Spleen (tissue), 11 donors: ENCODE results near the gene ARHGAP6. TPM values are rescaled to one million over a fixed set of nuclear protein-coding genes. Genes with fewer than 3 reads are reported as not detected.

Experiments used
- DNase-seq: peaks from one replicate; pipeline ENCODE4 v3.0.0-alpha.2; 2020
- H3K27ac ChIP-seq, 8 donors: fragments of 200-600 bp; sonication (generic) in 7 of 8; 1 replicate in 4 of 8; 2 replicates in 4 of 8; pipeline versions ENCODE4 v1.5.0 to v1.8.0; 2016 to 2021; ENCODE audit warnings: inconsistent platforms in 4 of 8, mild to moderate bottlenecking in 4 of 8, moderate library complexity in 1 of 8
- H3K27me3 ChIP-seq, 7 donors: fragments of 200-600 bp; sonication (generic) in 6 of 7; replicated peaks in 1 of 7; 1 replicate in 4 of 7; 2 replicates in 3 of 7; pipeline versions ENCODE4 v1.5.0 to v1.8.0; 2016 to 2021; ENCODE audit warnings: inconsistent platforms in 3 of 7, mild to moderate bottlenecking in 1 of 7
- H3K36me3 ChIP-seq, 6 donors: fragments of 200-600 bp; sonication (generic) in 5 of 6; 1 replicate in 4 of 6; 2 replicates in 2 of 6; pipeline versions ENCODE4 v1.5.0 to v1.8.0; 2016 to 2021; ENCODE audit warnings: inconsistent platforms in 2 of 6
- H3K4me1 ChIP-seq, 6 donors: fragments of 200-600 bp; sonication (generic) in 5 of 6; 1 replicate in 3 of 6; 2 replicates in 3 of 6; pipeline versions ENCODE4 v1.5.0 to v1.8.0; 2016 to 2021; ENCODE audit warnings: inconsistent platforms in 3 of 6
- H3K4me3 ChIP-seq, 8 donors: fragments of 200-600 bp; sonication (generic) in 7 of 8; 1 replicate in 4 of 8; 2 replicates in 4 of 8; pipeline versions ENCODE4 v1.5.0 to v1.8.0; 2016 to 2021; ENCODE audit warnings: inconsistent platforms in 4 of 8, mild to moderate bottlenecking in 4 of 8, moderate library complexity in 2 of 8
- H3K9me3 ChIP-seq, 8 donors: fragments of 200-600 bp; sonication (generic) in 7 of 8; 1 replicate in 4 of 8; 2 replicates in 4 of 8; pipeline versions ENCODE4 v1.5.0 to v1.8.0; 2016 to 2021; ENCODE audit warnings: inconsistent platforms in 4 of 8
- CTCF ChIP-seq, 11 experiments: fragments of 200-600 bp in 7 of 11; fragments of 450-650 bp in 4 of 11; sonication (generic) in 4 of 11; IDR thresholded peaks in 8 of 11; conservative IDR thresholded peaks in 3 of 11; 1 replicate in 7 of 11; 2 replicates in 4 of 11; pipeline versions ENCODE4 v1.4.0 to v1.8.0; 2016 to 2021; ENCODE audit warnings: antibody characterized with exemption in 11 of 11, inconsistent platforms in 4 of 11, mild to moderate bottlenecking in 1 of 11
- POLR2A ChIP-seq, 3 donors: fragments of 450-650 bp; IDR thresholded peaks; one replicate each; pipeline ENCODE4 v1.5.1; 2017; ENCODE audit warnings: antibody characterized with exemption in 3 of 3, mild to moderate bottlenecking in 1 of 3
- POLR2AphosphoS5 ChIP-seq, 3 donors: sonication (generic); formaldehyde crosslinking; IDR thresholded peaks; one replicate each; pipeline ENCODE4 v1.5.1; 2017; ENCODE audit warnings: antibody characterized with exemption in 3 of 3
- WGBS, 5 donors: extraction: QIAGEN DNeasy Blood & Tissue Kit in 3 of 5; methylation state at CpG; one replicate each; pipeline versions ENCODE4 v1.1.5 to v1.1.7; 2013 to 2018; 5-methylcytosine and 5-hydroxymethylcytosine counted together
- intact Hi-C: fragments of 100-400 bp; cut with DNase I; formaldehyde crosslinking; loops from one replicate; pipeline ENCODE4 v1.15.0; 2023; ENCODE audit warnings: low total_unique reads
- polyA plus RNA-seq, 3 donors: library from polyadenylated mRNA; stranded (reverse); fragments of 200-250 nt; gene quantifications; one replicate each; pipeline ENCODE4 v1.2.1, GENCODE V29; 2013
- total RNA-seq, 7 donors: library from RNA; depleted of rRNA in 3 of 7; stranded (reverse); fragments of >200 nt in 3 of 7; fragmentation: NEBNext Ultra II Directional in 4 of 7; extraction: Animal tissue kit (Norgen Biotek cat#: 25700) in 4 of 7; gene quantifications; one replicate each; pipeline versions ENCODE4 v1.1.0 to v1.2.1, GENCODE V29; 2016 to 2021
- donor health status: healthy with polysubstance abuse.
- donor health status: DM: no; HTN: no; CAD: no; lungs with moderate emphysema.
- donor health status: DM: no; HTN: no; CAD: no.
- donor health status: Bipolar disorder and iron deficiency.
- donor health status: healthy.
- donor health status: DM: no; HTN: no; CAD: no.
- donor health status: DM: yes; HTN: yes; CAD: no.

The ARHGAP6 gene
- total and polyA plus RNA-seq, 10 donors: 2.0 to 20.8 (median 12.7) TPM

GRCh38 chrX:11257711-11258110 is 408.0 kb downstream of the ARHGAP6 start:
- H3K27ac ChIP-seq: no peak overlapping the region
- intact Hi-C loops: no loop called here
- WGBS, 5 donors: 70 to 92% (median 77%) methylated on average over 2 of the region's 2 CpGs
- TF ChIP-seq POLR2AphosphoS5 (IDR thresholded peaks at IDR 0.05): no peak
- TF ChIP-seq POLR2A (IDR thresholded peaks at IDR 0.05): no peak
- no peak for TF ChIP-seq CTCF (IDR thresholded peaks at IDR 0.05 in 8 of 11, conservative IDR thresholded peaks at IDR 0.05 in 3 of 11)
- no peaks in the 10 kb centered on the region for H3K36me3 ChIP-seq
- no peaks in the 10 kb centered on the region for H3K9me3 ChIP-seq
- H3K4me3 ChIP-seq: no peak overlapping the region
- H3K4me1 ChIP-seq: no peaks in the 10 kb centered on the region
- no peak for DNase-seq
- peaks cover 0 to 5% (median 0%) of the 10 kb centered on the region in 7 donors for H3K27me3 ChIP-seq

- H3K36me3 ChIP-seq: no peaks in the 10 kb centered on the region
- H3K27ac ChIP-seq: no peak overlapping the region
- H3K9me3 ChIP-seq: no peaks in the 10 kb centered on the region
- H3K4me3 ChIP-seq: no peak overlapping the region
- intact Hi-C loops: no loop called here
- TF ChIP-seq CTCF (IDR thresholded peaks at IDR 0.05 in 8 of 11, conservative IDR thresholded peaks at IDR 0.05 in 3 of 11) (no peak), POLR2AphosphoS5 (IDR thresholded peaks at IDR 0.05) (no peak), POLR2A (IDR thresholded peaks at IDR 0.05) (no peak)
- H3K4me1 ChIP-seq: no peaks in the 10 kb centered on the region
- DNase-seq: no peak
- H3K27me3 ChIP-seq: peaks cover 0 to 5% (median 0%) of the 10 kb centered on the region in 7 donors
- 70 to 100% (median 88%) methylated on average over 2 of the region's 2 CpGs for WGBS, 5 donors
Measured at GRCh38 chrX:11257290-11257689, 408.4 kb downstream of the ARHGAP6 start.

- WGBS, 5 donors: 44 to 75% (median 65%) methylated on average over 5 of the region's 5 CpGs
- no peaks in the 10 kb centered on the region for H3K27me3 ChIP-seq
- no peak for DNase-seq
- H3K4me1 ChIP-seq: no peaks in the 10 kb centered on the region
- H3K9me3 ChIP-seq: no peaks in the 10 kb centered on the region
- intact Hi-C loops: no loop called here
- no peaks in the 10 kb centered on the region for H3K36me3 ChIP-seq
- TF ChIP-seq CTCF (IDR thresholded peaks at IDR 0.05 in 8 of 11, conservative IDR thresholded peaks at IDR 0.05 in 3 of 11) (no peak), POLR2A (IDR thresholded peaks at IDR 0.05) (no peak), POLR2AphosphoS5 (IDR thresholded peaks at IDR 0.05) (no peak)
- no peak overlapping the region for H3K27ac ChIP-seq
- H3K4me3 ChIP-seq: no peak overlapping the region
Measured at GRCh38 chrX:11254417-11255109, 411.2 kb downstream of the ARHGAP6 start.

GRCh38 chrX:11244636-11245035 is 421.1 kb downstream of the ARHGAP6 start:
- no peak for DNase-seq
- WGBS, 5 donors: 44 to 67% (median 56%) methylated on average over 2 of the region's 2 CpGs

More at GRCh38 chrX:11244636-11245035, 421.1 kb downstream of the ARHGAP6 start:
- intact Hi-C loops: no loop called here
- no peak for TF ChIP-seq POLR2A (IDR thresholded peaks at IDR 0.05)
- no peak for TF ChIP-seq POLR2AphosphoS5 (IDR thresholded peaks at IDR 0.05)
- no peak for TF ChIP-seq CTCF (IDR thresholded peaks at IDR 0.05 in 8 of 11, conservative IDR thresholded peaks at IDR 0.05 in 3 of 11)
- Histone ChIP-seq H3K27ac (no peak overlapping the region), H3K4me3 (no peak overlapping the region), H3K4me1 (no peaks in the 10 kb centered on the region), H3K36me3 (no peaks in the 10 kb centered on the region), H3K9me3 (no peaks in the 10 kb centered on the region), H3K27me3 (no peaks in the 10 kb centered on the region)
